DMS153 (cell line): ENCODE measurements around the gene DDC.
A peak's percentile ranks its signal among the peaks of the same experiment; 100 is the strongest.
"Not testable (repeated sequence)": the region's sequence is repeated elsewhere in the genome, so short reads cannot be mapped to it uniquely, and the experiment has no call there.

Experiments used
- DNase-seq: peaks from one replicate; lab custom pipeline; 2025; lab: John Stamatoyannopoulos, UW

Gene DDC

GRCh38 chr7:50554431-50555322 is 10.5 kb downstream of the DDC start:
- DNase-seq, result no peak

- no peak for DNase-seq
These were observed 11.2 kb downstream of the DDC start for GRCh38 chr7:50553973-50554372.

- DNase-seq, result no peak
These were observed 12.3 kb downstream of the DDC start for GRCh38 chr7:50552921-50553320.

- DNase-seq, result peak; percentile 100
These were observed 13.1 kb downstream of the DDC start for GRCh38 chr7:50552139-50552538.

GRCh38 chr7:50545613-50546012 is 19.6 kb downstream of the DDC start:
- not testable (repeated sequence) for DNase-seq

GRCh38 chr7:50544992-50545391 is 20.2 kb downstream of the DDC start:
- peak; percentile 69 for DNase-seq

GRCh38 chr7:50543776-50544442 is 21.3 kb downstream of the DDC start:
- no peak for DNase-seq

- DNase-seq, result no peak
These were observed 23.1 kb downstream of the DDC start for GRCh38 chr7:50542132-50542531.

GRCh38 chr7:50540785-50541579 is 24.2 kb downstream of the DDC start:
- DNase-seq, result no peak

GRCh38 chr7:50539725-50540124 is 25.5 kb downstream of the DDC start:
- no peak for DNase-seq

- no peak for DNase-seq
These were observed 26.7 kb downstream of the DDC start for GRCh38 chr7:50538478-50538877.

GRCh38 chr7:50537417-50537816 is 27.8 kb downstream of the DDC start:
- no peak for DNase-seq

- not testable (repeated sequence) for DNase-seq
These were observed 29.9 kb downstream of the DDC start for GRCh38 chr7:50535291-50535711.

GRCh38 chr7:50534690-50535290 is 30.4 kb downstream of the DDC start:
- DNase-seq, result no peak

- DNase-seq, result peak; percentile 28
These were observed 31.3 kb downstream of the DDC start for GRCh38 chr7:50533866-50534265.

- peak; percentile 79 for DNase-seq
These were observed 33.3 kb downstream of the DDC start for GRCh38 chr7:50531928-50532327.

GRCh38 chr7:50531401-50531911 is 33.7 kb downstream of the DDC start:
- peak; percentile 88 for DNase-seq

GRCh38 chr7:50530766-50531165 is 34.4 kb downstream of the DDC start:
- DNase-seq, result no peak

GRCh38 chr7:50529093-50529862 is 35.9 kb downstream of the DDC start:
- no peak for DNase-seq

- DNase-seq, result no peak
These were observed 36.7 kb downstream of the DDC start for GRCh38 chr7:50528266-50529092.
